Hepatocyte (in vitro differentiated cells): ENCODE results near the gene ZMAT5. TPM values are rescaled to one million over a fixed set of nuclear protein-coding genes. Genes with fewer than 3 reads are reported as not detected.

Experiments used
- DNase-seq: peaks from one replicate; pipeline ENCODE4 v3.0.0-alpha.2; 2016; ENCODE audit warnings: low spot score
- H2AFZ ChIP-seq: fragments of 200-600 bp; sonication (generic); 2 replicates; pipeline ENCODE4 v1.6.0; 2016; ENCODE audit warnings: antibody characterized with exemption, mild to moderate bottlenecking
- H3K27ac ChIP-seq: fragments of 200-600 bp; sonication (generic); 2 replicates; pipeline ENCODE4 v1.5.1; 2016; ENCODE audit warnings: mild to moderate bottlenecking
- H3K27me3 ChIP-seq: fragments of 200-600 bp; sonication (generic); 2 replicates; pipeline ENCODE4 v1.6.1; 2016
- H3K36me3 ChIP-seq: fragments of 200-600 bp; sonication (generic); replicated peaks from 2 replicates; pipeline ENCODE4 v1.5.1; 2016; ENCODE audit warnings: low read depth; ENCODE audit not compliant: insufficient read depth
- H3K4me1 ChIP-seq: fragments of 200-600 bp; sonication (generic); 2 replicates; pipeline ENCODE4 v1.5.1; 2016; ENCODE audit warnings: mild to moderate bottlenecking, moderate library complexity; ENCODE audit not compliant: insufficient read depth
- H3K4me2 ChIP-seq: fragments of 200-600 bp; sonication (generic); 2 replicates; pipeline ENCODE4 v1.6.0; 2016
- H3K4me3 ChIP-seq: fragments of 200-600 bp; sonication (generic); 2 replicates; pipeline ENCODE4 v1.5.1; 2016; ENCODE audit warnings: mild to moderate bottlenecking
- H3K79me2 ChIP-seq: fragments of 200-600 bp; sonication (generic); 2 replicates; pipeline ENCODE4 v1.6.0; 2017; ENCODE audit warnings: mild to moderate bottlenecking
- H3K9me2 ChIP-seq: fragments of 200-600 bp; sonication (generic); replicated peaks from 2 replicates; pipeline ENCODE4 v1.6.0; 2017; ENCODE audit warnings: mild to moderate bottlenecking; ENCODE audit not compliant: insufficient read depth
- H3K9me3 ChIP-seq: fragments of 200-600 bp; sonication (generic); 2 replicates; pipeline ENCODE4 v1.5.1; 2016; ENCODE audit warnings: low read depth, mild to moderate bottlenecking
- H4K20me1 ChIP-seq: fragments of 200-600 bp; sonication (generic); 2 replicates; pipeline ENCODE4 v1.6.0; 2016; ENCODE audit warnings: mild to moderate bottlenecking; ENCODE audit not compliant: insufficient read depth, poor library complexity, severe bottlenecking
- EZH2 ChIP-seq: fragments of 200-600 bp; sonication (generic); IDR thresholded peaks from 2 replicates; pipeline ENCODE4 v1.6.1; 2016; ENCODE audit warnings: antibody characterized with exemption, mild to moderate bottlenecking, borderline replicate concordance
- EZH2phosphoT487 ChIP-seq: fragments of 200-600 bp; sonication (generic); IDR thresholded peaks from one replicate; pipeline ENCODE4 v1.6.1; 2018; ENCODE audit warnings: antibody characterized with exemption, mild to moderate bottlenecking, low read depth, moderate library complexity; ENCODE audit not compliant: unreplicated experiment, severe bottlenecking
- WGBS: methylation state at CpG from one replicate; pipeline ENCODE4 v1.1.6; 2016; ENCODE audit warnings: low lambda C conversion rate; ENCODE audit errors: missing lambda C conversion rate; 5-methylcytosine and 5-hydroxymethylcytosine counted together
- polyA plus RNA-seq: library from polyadenylated mRNA; unstranded; fragments of >200 nt; fragmentation: Nextera tagmentation; extraction: Ambion mirVana; gene quantifications from 2 replicates; pipeline ENCODE4 v1.2.1, GENCODE V29; 2016
- total RNA-seq: library from RNA; depleted of rRNA; stranded (reverse); fragments of >200 nt; gene quantifications from 2 replicates; pipeline ENCODE4 v1.2.3, GENCODE V29; 2014
- TF ChIP-seq, protein P1 (sequence below): fragments of 200-600 bp; sonication (generic); IDR thresholded peaks from 2 replicates; pipeline ENCODE4 v1.5.1; 2016; ENCODE audit warnings: antibody characterized with exemption, mild to moderate bottlenecking; ENCODE audit not compliant: poor library complexity

The ZMAT5 gene
- total and polyA plus RNA-seq, 2 experiments from 2014 or later, result 18.2 to 38.5 TPM

DNA sequence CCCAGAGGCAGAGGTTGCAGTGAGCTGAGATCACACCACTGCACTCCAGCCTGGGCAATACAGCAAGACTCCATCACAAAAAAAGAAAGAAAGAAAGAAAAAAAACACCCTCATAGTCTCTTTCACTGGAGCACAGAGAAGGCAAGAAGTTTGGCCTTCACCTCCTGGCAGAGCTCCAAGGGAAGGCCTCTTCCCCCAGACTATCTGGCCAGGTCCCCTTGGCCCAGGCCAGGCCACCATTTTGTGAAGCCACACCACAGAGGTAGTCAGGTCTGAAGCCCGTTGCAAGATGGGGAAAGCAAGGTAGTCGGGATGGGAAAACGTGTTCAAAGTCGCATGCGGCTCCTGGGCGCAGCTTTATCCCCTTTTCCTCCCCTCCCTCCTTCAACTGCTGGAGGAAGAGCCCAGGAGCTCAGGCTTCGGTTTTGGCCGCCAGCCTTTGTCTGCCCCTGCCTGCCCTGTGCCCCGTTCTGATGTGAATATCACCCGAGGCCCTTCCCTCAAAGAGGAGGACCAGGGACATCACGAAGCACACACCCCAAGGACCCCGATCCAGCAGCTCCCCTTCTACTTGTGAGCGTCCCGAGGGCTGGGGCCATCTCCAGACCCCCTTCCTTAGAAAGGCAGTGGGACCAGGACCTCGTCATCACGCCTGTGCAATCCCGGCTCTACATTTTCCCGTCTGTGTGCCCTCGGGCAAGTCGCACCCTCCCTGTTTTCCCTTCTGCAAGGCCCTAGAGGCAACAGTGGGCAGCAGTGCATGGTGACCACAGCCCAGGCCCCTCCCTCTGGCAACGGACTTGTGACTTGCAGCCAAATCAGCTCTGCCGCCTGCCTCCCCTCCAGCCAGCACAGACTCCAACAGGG is 29.3 kb downstream of the ZMAT5 start:
- 89% methylated on average over 22 of the region's 22 CpGs for WGBS
- Histone ChIP-seq H3K36me3 (no peaks in the 10 kb centered on the region), H3K9me3 (no peaks in the 10 kb centered on the region), H2AFZ (no peak overlapping the region), H3K4me3 (no peak overlapping the region), H3K27ac (no peak overlapping the region), H3K4me1 (no peaks in the 10 kb centered on the region), H3K4me2 (no peak overlapping the region), H4K20me1 (no peaks in the 10 kb centered on the region), H3K9me2 (no peaks in the 10 kb centered on the region), H3K79me2 (no peaks in the 10 kb centered on the region), H3K27me3 (no peaks in the 10 kb centered on the region)
- no peak for DNase-seq
- TF ChIP-seq, protein P1, sequence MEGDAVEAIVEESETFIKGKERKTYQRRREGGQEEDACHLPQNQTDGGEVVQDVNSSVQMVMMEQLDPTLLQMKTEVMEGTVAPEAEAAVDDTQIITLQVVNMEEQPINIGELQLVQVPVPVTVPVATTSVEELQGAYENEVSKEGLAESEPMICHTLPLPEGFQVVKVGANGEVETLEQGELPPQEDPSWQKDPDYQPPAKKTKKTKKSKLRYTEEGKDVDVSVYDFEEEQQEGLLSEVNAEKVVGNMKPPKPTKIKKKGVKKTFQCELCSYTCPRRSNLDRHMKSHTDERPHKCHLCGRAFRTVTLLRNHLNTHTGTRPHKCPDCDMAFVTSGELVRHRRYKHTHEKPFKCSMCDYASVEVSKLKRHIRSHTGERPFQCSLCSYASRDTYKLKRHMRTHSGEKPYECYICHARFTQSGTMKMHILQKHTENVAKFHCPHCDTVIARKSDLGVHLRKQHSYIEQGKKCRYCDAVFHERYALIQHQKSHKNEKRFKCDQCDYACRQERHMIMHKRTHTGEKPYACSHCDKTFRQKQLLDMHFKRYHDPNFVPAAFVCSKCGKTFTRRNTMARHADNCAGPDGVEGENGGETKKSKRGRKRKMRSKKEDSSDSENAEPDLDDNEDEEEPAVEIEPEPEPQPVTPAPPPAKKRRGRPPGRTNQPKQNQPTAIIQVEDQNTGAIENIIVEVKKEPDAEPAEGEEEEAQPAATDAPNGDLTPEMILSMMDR, result no peak
- TF ChIP-seq EZH2phosphoT487, result no peak
- no peak for TF ChIP-seq EZH2

DNA sequence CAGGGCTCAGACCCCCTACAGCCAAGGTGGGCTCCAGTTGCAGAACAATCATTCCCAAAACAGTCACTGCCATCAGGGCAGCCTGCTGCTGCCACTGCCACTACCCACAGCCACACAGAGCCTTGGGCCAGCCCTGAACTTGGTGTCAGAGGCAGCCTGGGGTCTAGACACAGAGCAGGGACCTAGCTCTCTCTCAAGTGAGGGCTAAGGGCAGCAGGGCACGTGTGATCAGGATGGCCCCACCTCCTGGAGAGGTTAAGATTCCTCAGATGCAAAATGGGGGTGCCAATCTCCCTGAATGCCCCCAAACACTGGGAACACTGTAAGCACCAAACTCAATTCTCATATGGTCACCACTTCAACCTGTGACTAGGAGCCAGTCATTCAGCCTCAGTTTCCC is 31.4 kb downstream of the ZMAT5 start:
- H3K4me3 ChIP-seq, result no peak overlapping the region
- no peak for DNase-seq
- H3K9me2 ChIP-seq, result no peaks in the 10 kb centered on the region
- no peaks in the 10 kb centered on the region for H3K4me1 ChIP-seq
- TF ChIP-seq EZH2, result no peak
- no peak for TF ChIP-seq EZH2phosphoT487
- TF ChIP-seq, protein P1, result no peak
- no peaks in the 10 kb centered on the region for H4K20me1 ChIP-seq
- no peaks in the 10 kb centered on the region for H3K27me3 ChIP-seq
- H3K79me2 ChIP-seq, result no peaks in the 10 kb centered on the region
- no peaks in the 10 kb centered on the region for H3K9me3 ChIP-seq
- no peak overlapping the region for H3K27ac ChIP-seq
- 70% methylated on average over 1 of the region's 1 CpG for WGBS
- no peaks in the 10 kb centered on the region for H3K36me3 ChIP-seq
- H2AFZ ChIP-seq, result no peak overlapping the region
- H3K4me2 ChIP-seq, result no peak overlapping the region

DNA sequence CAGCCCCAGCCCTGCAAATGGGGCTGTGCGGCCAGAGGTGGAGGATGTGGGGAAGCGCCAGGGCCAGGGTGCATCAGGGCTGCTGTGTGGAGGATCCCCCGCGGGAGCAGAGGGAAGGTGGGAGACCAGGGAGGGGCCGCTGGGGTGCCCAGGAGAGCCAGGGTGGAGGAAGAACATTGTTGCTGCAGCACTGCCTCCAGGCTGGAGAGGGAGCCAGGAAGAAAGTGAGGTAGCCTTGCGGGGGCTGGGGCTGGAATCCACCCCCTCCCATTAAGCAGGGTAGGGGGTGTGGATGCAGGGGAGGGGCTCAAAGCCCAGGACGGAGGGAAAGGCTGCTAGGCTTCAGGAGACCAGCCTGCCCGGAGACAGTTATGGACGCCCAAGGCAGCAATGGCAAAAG is 32.0 kb downstream of the ZMAT5 start:
- no peak for DNase-seq
- Histone ChIP-seq H3K27ac (no peak overlapping the region), H4K20me1 (no peaks in the 10 kb centered on the region), H3K4me1 (no peaks in the 10 kb centered on the region), H3K4me3 (no peak overlapping the region), H3K9me3 (no peaks in the 10 kb centered on the region), H2AFZ (no peak overlapping the region), H3K9me2 (no peaks in the 10 kb centered on the region), H3K4me2 (no peak overlapping the region), H3K36me3 (no peaks in the 10 kb centered on the region), H3K79me2 (no peaks in the 10 kb centered on the region), H3K27me3 (no peaks in the 10 kb centered on the region)
- 75% methylated on average over 5 of the region's 9 CpGs for WGBS
- TF ChIP-seq EZH2phosphoT487, result no peak
- TF ChIP-seq EZH2, result no peak
- TF ChIP-seq, protein P1, result no peak
